HUDEP-2 (cell line): Measurements from ENCODE around the gene SRRD.
A peak's percentile ranks its signal among the peaks of the same experiment; 100 is the strongest.

Experiments used
- DNase-seq, 76 experiments: peaks; one replicate each; lab custom pipeline; 2025; ENCODE audit not compliant: unreplicated experiment in 76 of 76; lab: John Stamatoyannopoulos, UW

Gene SRRD

GRCh38 chr22:26453216-26453615 lies 30.5 kb upstream of the SRRD start:
- no peak for DNase-seq

GRCh38 chr22:26453812-26454500 lies 29.7 kb upstream of the SRRD start:
- no peak for DNase-seq

- no peak for DNase-seq
These were observed 25.9 kb upstream of the SRRD start for GRCh38 chr22:26457661-26458272.

- no peak for DNase-seq
These were observed 23.5 kb upstream of the SRRD start for GRCh38 chr22:26460202-26460601.

- peak in 31 of 76 experiments; percentile 6 to 51 (median 22) for DNase-seq
These were observed 22.4 kb upstream of the SRRD start for GRCh38 chr22:26461188-26461810.

GRCh38 chr22:26462051-26462450 lies 21.6 kb upstream of the SRRD start:
- no peak for DNase-seq

GRCh38 chr22:26462641-26463040 lies 21.0 kb upstream of the SRRD start:
- no peak for DNase-seq

- DNase-seq, result no peak
These were observed 20.5 kb upstream of the SRRD start for GRCh38 chr22:26463101-26463661.

- DNase-seq, result no peak
These were observed 20.0 kb upstream of the SRRD start for GRCh38 chr22:26463688-26464087.

GRCh38 chr22:26464312-26464711 lies 19.4 kb upstream of the SRRD start:
- no peak for DNase-seq

- no peak for DNase-seq
These were observed 17.5 kb upstream of the SRRD start for GRCh38 chr22:26466196-26466595.

GRCh38 chr22:26470807-26471206 lies 12.9 kb upstream of the SRRD start:
- DNase-seq, result no peak

GRCh38 chr22:26471522-26471921 lies 12.2 kb upstream of the SRRD start:
- DNase-seq, result no peak

GRCh38 chr22:26474682-26475081 lies 9.0 kb upstream of the SRRD start:
- DNase-seq, result peak in 1 of 76 experiments; percentile 8

- DNase-seq, result no peak
These were observed 6.9 kb upstream of the SRRD start for GRCh38 chr22:26476705-26477340.

- peak in 2 of 76 experiments; percentile 16 to 35 for DNase-seq
These were observed 6.3 kb upstream of the SRRD start for GRCh38 chr22:26477341-26477731.

- peak in 22 of 76 experiments; percentile 16 to 73 (median 49) for DNase-seq
These were observed 4.5 kb upstream of the SRRD start for GRCh38 chr22:26479043-26479791.

- peak in 22 of 76 experiments; percentile 19 to 73 (median 47) for DNase-seq
These were observed 3.7 kb upstream of the SRRD start for GRCh38 chr22:26479792-26480610.

- DNase-seq, result peak in 1 of 76 experiments; percentile 15
These were observed 3.1 kb upstream of the SRRD start for GRCh38 chr22:26480611-26480932.
